ENCODE measurements around the gene INMT.

GRCh38 chr7:30729642-30730041, 22.3 kb upstream of the INMT start:
- TF ChIP-seq POLR2A (IDR thresholded peaks at IDR 0.05) = no peak
- TF ChIP-seq CTCF (IDR thresholded peaks at IDR 0.05) = no peak
